VCaP (cell line): Measurements from ENCODE around the gene SH3RF1.
A peak's percentile ranks its signal among the peaks of the same experiment; 100 is the strongest.

Experiments
- H3K27ac ChIP-seq: fragments of 450-650 bp; 2 replicates; pipeline ENCODE4 v1.5.1; 2017
- CTCF ChIP-seq: fragments of 450-650 bp; conservative IDR thresholded peaks from 2 replicates; pipeline ENCODE4 v1.5.1; 2017; ENCODE audit warnings: mild to moderate bottlenecking, moderate library complexity

SH3RF1 gene

DNA sequence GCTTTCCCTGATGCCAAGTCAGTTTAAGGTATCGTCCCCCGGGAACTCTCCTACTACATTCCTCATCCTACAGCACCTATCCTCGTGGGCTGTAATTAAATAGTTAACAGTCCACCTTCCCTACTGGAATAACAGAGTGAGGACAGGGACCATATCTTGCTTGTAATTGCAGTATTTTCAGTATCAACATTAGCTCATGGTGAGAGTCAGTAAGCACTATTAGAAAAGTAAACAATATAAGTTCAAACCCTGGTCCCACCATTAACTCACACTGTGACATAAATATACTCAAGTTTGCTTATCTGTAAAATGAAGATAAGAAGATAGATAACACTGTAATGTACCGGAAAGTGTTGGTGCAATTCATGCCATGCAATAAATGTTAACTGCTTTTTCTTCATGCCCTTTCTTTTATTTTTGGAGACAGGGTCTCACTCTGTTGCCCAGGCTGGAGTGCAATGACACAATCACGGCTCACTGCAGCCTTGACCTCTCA lies 61.3 kb downstream of the SH3RF1 start:
- TF ChIP-seq CTCF: no peak
- peak overlapping the region; percentile 14; the same call in 1 of the 2 replicates for H3K27ac ChIP-seq

DNA sequence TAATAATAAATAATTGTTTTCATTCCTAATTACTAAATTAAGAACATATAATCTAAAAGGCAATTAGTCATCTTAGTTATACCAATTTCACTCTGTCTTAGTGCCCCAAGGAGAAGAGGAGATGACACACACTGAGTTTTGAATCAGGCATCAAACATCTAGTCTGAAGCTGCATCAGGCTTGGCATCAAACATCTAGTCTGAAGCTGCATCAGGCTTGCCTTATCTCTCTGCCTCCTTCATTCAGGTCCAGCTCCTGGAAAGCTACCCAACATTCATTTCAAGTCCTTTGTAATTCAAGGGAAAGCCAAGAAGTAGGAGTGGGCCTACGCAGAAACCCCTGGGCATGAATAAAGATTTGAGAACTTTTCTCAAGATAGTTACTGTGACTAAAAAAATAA lies 62.2 kb downstream of the SH3RF1 start:
- 0 out of 2 replicates have a peak overlapping the region, but pooled peaks have one; percentile 14 for H3K27ac ChIP-seq

GRCh38 chr4:169208090-169208455 lies 62.7 kb downstream of the SH3RF1 start:
- peak overlapping the region; percentile 47; the same call in 1 of the 2 replicates for H3K27ac ChIP-seq
- no peak for TF ChIP-seq CTCF

More for the DNA sequence above, 62.2 kb downstream of the SH3RF1 start:
- TF ChIP-seq CTCF: no peak

- peak overlapping the region; percentile 47; the same call in 1 of the 2 replicates for H3K27ac ChIP-seq
- TF ChIP-seq CTCF: no peak
Observed at GRCh38 chr4:169207436-169208089, 63.2 kb downstream of the SH3RF1 start.

DNA sequence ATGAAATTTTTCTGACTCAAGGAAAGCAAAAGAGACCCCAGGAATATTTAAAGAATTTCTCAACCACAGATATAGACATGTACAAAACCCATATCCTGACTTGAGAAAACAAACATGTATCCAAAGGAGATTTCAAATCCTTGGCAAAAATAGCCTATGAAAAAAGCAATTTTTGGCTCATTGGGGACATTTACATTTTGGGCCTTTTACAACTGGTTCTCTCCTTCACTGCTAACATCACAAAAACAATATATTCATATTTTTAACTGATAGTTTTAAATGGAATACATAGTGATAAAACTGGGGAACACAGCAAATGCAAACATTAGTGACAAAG lies 65.0 kb downstream of the SH3RF1 start:
- no peak for TF ChIP-seq CTCF
- peak overlapping the region; percentile 47 for H3K27ac ChIP-seq

GRCh38 chr4:169205075-169205743 lies 65.5 kb downstream of the SH3RF1 start:
- TF ChIP-seq CTCF: no peak
- peak overlapping the region; percentile 47 for H3K27ac ChIP-seq

DNA sequence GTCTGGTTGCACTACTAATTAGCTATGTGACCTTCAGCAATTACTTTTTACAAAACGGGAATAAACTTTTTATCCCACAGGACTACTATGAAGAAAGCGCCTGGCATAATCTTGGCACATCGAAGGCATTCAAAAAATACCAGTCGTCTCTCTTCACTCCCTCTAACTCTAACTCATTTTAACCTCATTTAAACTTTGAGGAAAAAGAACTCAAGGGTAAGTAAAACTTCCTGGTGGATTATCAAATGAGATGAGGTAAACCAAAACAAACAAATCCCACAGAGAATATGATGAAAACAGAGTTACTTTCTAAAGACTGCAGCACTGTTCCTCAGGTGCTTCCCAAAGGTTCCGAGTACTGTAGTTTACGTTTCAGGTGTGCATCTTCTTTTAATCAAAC lies 66.9 kb downstream of the SH3RF1 start:
- peak overlapping the region; percentile 47 for H3K27ac ChIP-seq
- no peak for TF ChIP-seq CTCF

DNA sequence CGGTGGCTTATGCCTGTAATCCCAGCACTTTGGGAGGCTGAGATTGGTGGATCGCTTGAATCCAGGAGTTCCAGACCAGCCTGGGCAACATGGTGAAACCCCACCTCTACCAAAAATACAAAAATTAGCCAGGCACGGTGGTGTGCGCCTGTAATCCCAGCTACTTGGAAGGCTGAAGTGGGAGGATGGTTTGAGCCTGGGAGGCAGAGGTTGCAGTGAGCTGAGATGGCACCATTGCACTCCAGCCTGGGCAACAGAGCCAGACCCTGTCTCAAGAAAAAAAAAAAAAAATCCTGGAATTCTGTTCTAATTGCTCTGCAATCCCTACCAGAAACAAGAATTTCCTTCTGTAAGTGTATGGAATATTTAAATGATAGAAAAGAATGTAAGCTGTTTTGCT lies 67.5 kb downstream of the SH3RF1 start:
- H3K27ac ChIP-seq: peak overlapping the region; percentile 47
